ENCODE data around the gene HTD2. TPM values are rescaled to one million over a fixed set of nuclear protein-coding genes. Genes with fewer than 3 reads are reported as not detected.

Gene HTD2
- total and polyA plus RNA-seq, 2 donors (not counting 3 experiments of a cell fraction or from before 2014, with no cell fraction given): 8.2 to 10.3 TPM

DNA sequence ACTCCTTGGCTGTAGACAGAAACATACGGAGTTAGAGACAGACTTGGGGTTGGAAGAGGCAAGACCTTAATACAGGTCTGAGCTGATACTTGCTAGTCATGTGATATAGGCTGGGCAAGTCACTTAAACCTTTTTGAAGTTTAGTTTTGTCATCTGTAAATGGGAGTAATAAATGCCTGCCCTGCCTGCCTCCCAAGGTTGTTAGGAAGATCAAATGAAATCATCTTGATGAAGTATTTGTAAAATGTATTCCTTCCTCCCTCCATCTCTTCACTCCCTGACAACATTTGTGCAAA lies 29.3 kb downstream of the HTD2 start:
- H4K20me1 ChIP-seq (replicated peaks; ENCODE audit: control insufficient read depth, extremely low read depth, insufficient read depth, low read length): no peaks in the 10 kb centered on the region
- H3K4me2 ChIP-seq (ENCODE audit: insufficient read depth, low read length): no peak overlapping the region
- FAIRE-seq (no peak), DNase-seq (ENCODE audit: low read depth, low spot score) (no peak)
- no peak overlapping the region for H2AFZ ChIP-seq (ENCODE audit: low read depth, low read length)
- H3K36me3 ChIP-seq (ENCODE audit: control insufficient read depth in 2 of 2, extremely low read depth in 1 of 2, insufficient read depth in 2 of 2, low read length in 2 of 2): no peaks in the 10 kb centered on the region
- no peaks in the 10 kb centered on the region for H3K9me3 ChIP-seq (replicated peaks; ENCODE audit: control insufficient read depth, insufficient read depth, low read length)
- H3K9ac ChIP-seq (replicated peaks; ENCODE audit: extremely low read depth, insufficient read depth, low read length): no peak overlapping the region
- H3K79me2 ChIP-seq (ENCODE audit: control insufficient read depth, insufficient read depth, low read length): peaks cover 3% of the 10 kb centered on the region
- no peak overlapping the region for H3K4me3 ChIP-seq (replicated peaks in 1 of 3; ENCODE audit: insufficient read depth in 1 of 3, low read depth in 1 of 3, low read length in 3 of 3)
- intact Hi-C loops (cut with micrococcal nuclease): loop anchor here (10.0 kb wide), 1 partner anchor 1571 kb away; no protein-coding TSS in a partner anchor
- ChIA-PET POLR2A (no interaction called here), CTCF (interaction anchor here (1.0 to 1.3 kb wide), 3 partner anchors 15 to 80 kb away, joined by 3 to 5 read pairs (median 3); no protein-coding TSS in a partner anchor)
- peaks cover 12% of the 10 kb centered on the region for H3K4me1 ChIP-seq (ENCODE audit: control insufficient read depth, extremely low read depth, insufficient read depth, low read length)
- dilution Hi-C loops (cut with MboI; ENCODE audit: extremely low pct_ligation_motif_present, low sequenced_read_pairs): no loop called here
- no peak overlapping the region for H3K27ac ChIP-seq (ENCODE audit: insufficient read depth, low read depth, low read length)
- H3K27me3 ChIP-seq (ENCODE audit: control insufficient read depth in 2 of 2, insufficient read depth in 2 of 2, low read length in 2 of 2): no peaks in the 10 kb centered on the region
- no peaks in the 10 kb centered on the region for H3K9me1 ChIP-seq (replicated peaks; ENCODE audit: control insufficient read depth, extremely low read depth, insufficient read depth, low read length)
- BruUV-seq (replicated peaks): no TSS peak
- no peak for TF ChIP-seq POLR2A (IDR thresholded peaks at IDR 0.05; ENCODE audit: low read depth, low read length)

DNA sequence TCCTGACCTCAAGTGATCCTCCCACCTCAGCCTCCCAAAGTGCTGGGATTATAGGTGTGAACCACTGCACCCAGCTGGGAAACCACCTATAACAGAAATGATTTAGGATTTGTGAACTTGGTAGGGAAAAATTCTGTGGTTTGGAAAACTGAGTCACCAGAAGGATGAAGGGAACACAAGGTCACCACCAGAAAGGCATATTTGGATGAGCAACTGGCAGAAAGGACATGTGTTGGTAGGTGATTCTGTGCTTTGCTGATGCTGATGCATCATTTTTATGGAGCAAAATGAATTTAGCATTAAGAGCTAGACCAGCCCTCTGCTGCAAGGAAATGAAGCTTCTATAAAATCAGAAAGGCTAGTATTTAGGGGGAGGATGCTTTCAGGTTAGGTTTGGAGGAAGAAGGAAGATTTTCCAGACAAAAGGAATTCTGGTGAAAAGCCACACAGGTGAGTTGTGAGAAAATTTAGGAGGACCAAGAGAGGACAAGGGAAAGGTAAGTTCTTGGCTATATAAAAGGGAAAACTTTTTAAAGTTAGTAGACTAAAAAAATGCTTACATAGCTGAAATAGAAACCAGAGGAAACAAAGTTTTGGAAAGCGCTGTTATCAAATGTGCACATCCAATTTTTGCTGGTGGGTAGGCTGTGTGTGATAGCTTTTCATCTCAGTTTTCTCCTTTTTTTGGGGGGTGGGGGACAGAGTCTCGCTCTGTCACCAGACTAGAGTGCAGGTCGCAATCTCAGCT lies 30.0 kb downstream of the HTD2 start:
- intact Hi-C loops (cut with micrococcal nuclease) (loop anchor here (10.0 kb wide), 1 partner anchor 1572 kb away; no protein-coding TSS in a partner anchor), dilution Hi-C loops (cut with MboI; ENCODE audit: extremely low pct_ligation_motif_present, low sequenced_read_pairs) (no loop called here)
- Histone ChIP-seq H3K4me2 (ENCODE audit: insufficient read depth, low read length) (no peak overlapping the region), H3K79me2 (ENCODE audit: control insufficient read depth, insufficient read depth, low read length) (peaks cover 3% of the 10 kb centered on the region), H3K4me1 (ENCODE audit: control insufficient read depth, extremely low read depth, insufficient read depth, low read length) (peaks cover 12% of the 10 kb centered on the region), H4K20me1 (replicated peaks; ENCODE audit: control insufficient read depth, extremely low read depth, insufficient read depth, low read length) (no peaks in the 10 kb centered on the region), H3K36me3 (ENCODE audit: control insufficient read depth in 2 of 2, extremely low read depth in 1 of 2, insufficient read depth in 2 of 2, low read length in 2 of 2) (no peaks in the 10 kb centered on the region), H3K27me3 (ENCODE audit: control insufficient read depth in 2 of 2, insufficient read depth in 2 of 2, low read length in 2 of 2) (no peaks in the 10 kb centered on the region), H2AFZ (ENCODE audit: low read depth, low read length) (no peak overlapping the region), H3K9me3 (replicated peaks; ENCODE audit: control insufficient read depth, insufficient read depth, low read length) (no peaks in the 10 kb centered on the region), H3K9ac (replicated peaks; ENCODE audit: extremely low read depth, insufficient read depth, low read length) (no peak overlapping the region), H3K9me1 (replicated peaks; ENCODE audit: control insufficient read depth, extremely low read depth, insufficient read depth, low read length) (no peaks in the 10 kb centered on the region), H3K4me3 (replicated peaks in 1 of 3; ENCODE audit: insufficient read depth in 1 of 3, low read depth in 1 of 3, low read length in 3 of 3) (no peak overlapping the region), H3K27ac (ENCODE audit: insufficient read depth, low read depth, low read length) (no peak overlapping the region)
- CTCF ChIA-PET: interaction anchor here (0.7 to 1.3 kb wide), 9 partner anchors 12 to 167 kb away, joined by 3 to 5 read pairs (median 3); no protein-coding TSS in a partner anchor
- no peak for DNase-seq (ENCODE audit: low read depth, low spot score)
- no TSS peak for BruUV-seq (replicated peaks)
- no peak for FAIRE-seq
- POLR2A ChIA-PET: no interaction called here
- TF ChIP-seq JUN (IDR thresholded peaks at IDR 0.05; ENCODE audit: borderline replicate concordance, insufficient read depth, insufficient read length, low read depth) (no peak), GATA2 (IDR thresholded peaks at IDR 0.05; ENCODE audit: insufficient read depth, insufficient read length, low read depth, low read length) (no peak), POLR2A (IDR thresholded peaks at IDR 0.05; ENCODE audit: low read depth, low read length) (no peak), FOS (IDR thresholded peaks at IDR 0.05; ENCODE audit: borderline replicate concordance, insufficient read depth, low read length) (no peak), EZH2 (IDR thresholded peaks at IDR 0.05; ENCODE audit: borderline replicate concordance, low read depth, low read length, severe bottlenecking) (no peak), POLR2AphosphoS5 (IDR thresholded peaks at IDR 0.05; ENCODE audit: insufficient read depth, low read depth, low read length) (no peak), MYC (IDR thresholded peaks at IDR 0.05; ENCODE audit: low read depth, low read length) (no peak)
- TF ChIP-seq, protein P1, sequence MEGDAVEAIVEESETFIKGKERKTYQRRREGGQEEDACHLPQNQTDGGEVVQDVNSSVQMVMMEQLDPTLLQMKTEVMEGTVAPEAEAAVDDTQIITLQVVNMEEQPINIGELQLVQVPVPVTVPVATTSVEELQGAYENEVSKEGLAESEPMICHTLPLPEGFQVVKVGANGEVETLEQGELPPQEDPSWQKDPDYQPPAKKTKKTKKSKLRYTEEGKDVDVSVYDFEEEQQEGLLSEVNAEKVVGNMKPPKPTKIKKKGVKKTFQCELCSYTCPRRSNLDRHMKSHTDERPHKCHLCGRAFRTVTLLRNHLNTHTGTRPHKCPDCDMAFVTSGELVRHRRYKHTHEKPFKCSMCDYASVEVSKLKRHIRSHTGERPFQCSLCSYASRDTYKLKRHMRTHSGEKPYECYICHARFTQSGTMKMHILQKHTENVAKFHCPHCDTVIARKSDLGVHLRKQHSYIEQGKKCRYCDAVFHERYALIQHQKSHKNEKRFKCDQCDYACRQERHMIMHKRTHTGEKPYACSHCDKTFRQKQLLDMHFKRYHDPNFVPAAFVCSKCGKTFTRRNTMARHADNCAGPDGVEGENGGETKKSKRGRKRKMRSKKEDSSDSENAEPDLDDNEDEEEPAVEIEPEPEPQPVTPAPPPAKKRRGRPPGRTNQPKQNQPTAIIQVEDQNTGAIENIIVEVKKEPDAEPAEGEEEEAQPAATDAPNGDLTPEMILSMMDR (IDR thresholded peaks at IDR 0.05; ENCODE audit: extremely low read depth in 1 of 2, insufficient read depth in 1 of 2, low read depth in 1 of 2, low read length in 2 of 2): no peak
- TF ChIP-seq, protein P2, sequence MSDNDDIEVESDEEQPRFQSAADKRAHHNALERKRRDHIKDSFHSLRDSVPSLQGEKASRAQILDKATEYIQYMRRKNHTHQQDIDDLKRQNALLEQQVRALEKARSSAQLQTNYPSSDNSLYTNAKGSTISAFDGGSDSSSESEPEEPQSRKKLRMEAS (IDR thresholded peaks at IDR 0.05; ENCODE audit: insufficient read depth, insufficient read length): no peak

All from endothelial cell of umbilical vein (primary cell).